GM12801 (cell line): ENCODE results near the gene CALU.

Source experiments
- TF ChIP-seq, protein P1 (sequence below): IDR thresholded peaks from one replicate; pipeline ENCODE4 v1.5.1; 2011; ENCODE audit warnings: control low read depth; ENCODE audit not compliant: insufficient read length; ENCODE audit errors: extremely low read depth

Gene CALU

DNA sequence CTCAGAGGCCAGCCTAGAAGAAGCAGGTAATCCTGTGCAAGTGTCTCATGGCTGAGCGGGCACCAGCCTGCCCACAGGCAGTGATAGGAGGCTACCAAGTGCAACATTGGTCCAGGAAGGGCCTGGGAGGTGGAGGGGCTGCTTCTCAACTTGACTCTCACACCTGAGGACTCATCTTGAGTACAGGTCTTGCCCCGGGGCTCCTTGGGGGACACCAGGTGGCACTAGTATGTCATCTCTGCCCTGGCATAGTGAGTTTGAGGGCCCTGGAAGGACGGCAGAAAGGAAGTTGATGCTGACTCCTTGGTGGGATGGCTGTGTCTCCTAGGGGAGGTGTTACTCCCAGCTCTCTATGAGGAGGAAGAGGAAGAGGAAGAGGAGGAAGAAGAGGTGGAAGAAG is 54.9 kb downstream of the CALU start:
- TF ChIP-seq, protein P1, sequence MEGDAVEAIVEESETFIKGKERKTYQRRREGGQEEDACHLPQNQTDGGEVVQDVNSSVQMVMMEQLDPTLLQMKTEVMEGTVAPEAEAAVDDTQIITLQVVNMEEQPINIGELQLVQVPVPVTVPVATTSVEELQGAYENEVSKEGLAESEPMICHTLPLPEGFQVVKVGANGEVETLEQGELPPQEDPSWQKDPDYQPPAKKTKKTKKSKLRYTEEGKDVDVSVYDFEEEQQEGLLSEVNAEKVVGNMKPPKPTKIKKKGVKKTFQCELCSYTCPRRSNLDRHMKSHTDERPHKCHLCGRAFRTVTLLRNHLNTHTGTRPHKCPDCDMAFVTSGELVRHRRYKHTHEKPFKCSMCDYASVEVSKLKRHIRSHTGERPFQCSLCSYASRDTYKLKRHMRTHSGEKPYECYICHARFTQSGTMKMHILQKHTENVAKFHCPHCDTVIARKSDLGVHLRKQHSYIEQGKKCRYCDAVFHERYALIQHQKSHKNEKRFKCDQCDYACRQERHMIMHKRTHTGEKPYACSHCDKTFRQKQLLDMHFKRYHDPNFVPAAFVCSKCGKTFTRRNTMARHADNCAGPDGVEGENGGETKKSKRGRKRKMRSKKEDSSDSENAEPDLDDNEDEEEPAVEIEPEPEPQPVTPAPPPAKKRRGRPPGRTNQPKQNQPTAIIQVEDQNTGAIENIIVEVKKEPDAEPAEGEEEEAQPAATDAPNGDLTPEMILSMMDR = no peak

DNA sequence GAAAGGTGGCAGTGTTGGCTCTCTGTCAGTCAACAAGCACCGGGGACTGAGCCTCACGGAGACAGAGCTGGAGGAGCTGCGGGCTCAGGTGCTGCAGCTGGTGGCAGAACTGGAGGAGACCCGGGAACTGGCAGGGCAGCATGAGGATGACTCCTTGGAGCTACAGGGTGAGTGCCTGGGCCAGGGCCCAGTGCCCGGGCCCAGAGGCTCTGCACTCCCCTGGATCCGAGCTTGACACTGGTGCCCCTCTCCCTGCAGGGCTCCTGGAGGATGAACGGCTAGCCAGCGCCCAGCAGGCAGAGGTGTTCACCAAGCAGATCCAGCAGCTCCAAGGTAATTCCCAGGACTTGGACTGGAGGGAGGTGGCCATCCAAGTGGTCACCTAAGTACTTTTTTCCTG is 55.3 kb downstream of the CALU start:
- TF ChIP-seq, protein P1 = no peak

DNA sequence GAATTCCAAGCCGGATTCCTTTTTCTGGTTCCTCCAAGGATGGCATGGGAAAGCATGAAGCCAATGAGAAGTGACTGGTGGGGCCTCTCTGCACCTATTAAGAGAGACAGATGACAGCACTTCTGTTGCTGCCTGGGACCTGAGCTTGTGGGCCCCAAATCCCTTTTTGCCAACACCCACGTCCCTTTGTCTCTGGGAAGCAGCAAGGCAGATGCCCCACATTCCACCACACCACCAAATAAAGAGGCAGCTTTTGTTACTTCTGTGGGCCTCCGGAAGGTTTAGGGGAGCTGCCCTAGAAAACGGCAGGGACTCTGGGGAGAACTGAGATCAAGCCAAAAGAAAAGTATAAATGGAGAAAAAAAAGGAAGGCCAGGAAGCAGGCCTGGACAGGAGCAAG is 56.0 kb downstream of the CALU start:
- TF ChIP-seq, protein P1 = no peak

DNA sequence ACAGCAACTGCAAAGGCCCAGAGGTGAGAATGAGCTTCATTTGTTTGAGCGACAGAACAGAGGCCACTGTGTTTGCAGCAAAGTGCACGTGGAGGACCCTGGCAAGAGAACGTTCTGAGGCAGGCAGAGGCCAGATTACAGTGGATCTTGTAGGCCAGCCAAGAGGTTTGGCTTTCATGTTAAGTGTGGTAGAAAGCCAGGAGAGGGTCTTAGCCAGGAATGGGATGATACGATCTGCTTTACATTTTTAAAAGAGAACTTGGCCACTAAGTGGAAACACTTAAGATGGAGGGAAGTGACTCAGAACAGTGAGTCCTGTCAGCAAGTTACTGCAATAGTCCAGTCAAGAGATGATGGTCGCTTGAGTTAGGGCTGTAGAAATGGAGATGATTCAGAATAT is 57.2 kb downstream of the CALU start:
- TF ChIP-seq, protein P1 = no peak

DNA sequence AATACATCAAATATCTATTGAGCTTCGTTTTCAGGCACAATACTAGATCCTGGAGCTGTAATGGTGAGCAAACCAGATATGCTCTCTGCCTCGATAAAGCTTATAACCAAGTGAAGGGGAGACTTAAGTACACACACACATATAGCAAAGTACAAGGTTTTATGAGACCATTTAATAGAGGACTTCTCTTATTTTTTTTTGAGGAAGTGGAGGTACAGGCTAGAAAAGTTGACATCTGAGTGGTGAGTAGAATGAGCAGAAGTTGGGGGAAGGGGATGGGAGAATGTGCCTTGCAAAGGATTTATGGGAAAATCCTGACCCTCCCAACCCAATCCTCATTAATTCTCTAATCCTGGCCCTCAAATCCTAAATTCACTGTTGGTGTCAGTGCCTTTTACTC is 60.3 kb downstream of the CALU start:
- TF ChIP-seq, protein P1 = no peak

DNA sequence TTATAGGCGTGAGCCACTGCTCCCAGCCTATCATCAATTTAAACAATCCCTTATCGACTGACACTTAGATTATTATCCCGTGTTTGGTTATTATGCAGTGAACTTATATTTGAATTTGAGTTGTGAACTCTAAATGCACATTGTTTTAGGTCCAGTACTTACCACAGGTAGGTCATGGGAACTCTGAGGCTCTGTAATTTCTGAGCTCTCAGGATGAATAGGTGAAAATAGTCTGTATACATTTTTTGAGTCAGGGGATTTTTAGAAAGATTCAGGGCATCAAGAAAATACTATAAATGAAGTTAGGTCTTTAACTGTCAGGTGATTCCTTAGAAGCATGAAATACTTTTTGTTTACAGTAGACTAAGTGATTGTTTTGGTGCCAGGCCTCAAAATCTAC is 61.4 kb downstream of the CALU start:
- TF ChIP-seq, protein P1 = no peak

DNA sequence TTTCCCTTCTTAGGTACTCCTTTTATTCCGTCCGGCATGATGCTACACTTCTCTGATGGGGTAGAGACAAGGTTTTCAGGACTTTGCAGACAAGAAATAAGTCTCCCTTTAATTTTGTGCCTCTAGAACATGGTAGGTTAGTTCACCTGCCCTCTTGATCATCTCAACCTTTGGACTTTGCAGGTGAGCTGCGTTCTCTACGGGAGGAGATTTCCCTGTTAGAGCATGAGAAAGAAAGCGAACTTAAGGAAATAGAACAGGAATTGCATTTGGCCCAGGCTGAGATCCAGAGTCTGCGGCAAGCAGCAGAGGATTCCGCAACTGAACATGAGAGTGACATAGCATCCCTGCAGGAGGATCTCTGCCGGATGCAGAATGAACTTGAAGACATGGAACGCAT is 61.8 kb downstream of the CALU start:
- TF ChIP-seq, protein P1 = no peak

DNA sequence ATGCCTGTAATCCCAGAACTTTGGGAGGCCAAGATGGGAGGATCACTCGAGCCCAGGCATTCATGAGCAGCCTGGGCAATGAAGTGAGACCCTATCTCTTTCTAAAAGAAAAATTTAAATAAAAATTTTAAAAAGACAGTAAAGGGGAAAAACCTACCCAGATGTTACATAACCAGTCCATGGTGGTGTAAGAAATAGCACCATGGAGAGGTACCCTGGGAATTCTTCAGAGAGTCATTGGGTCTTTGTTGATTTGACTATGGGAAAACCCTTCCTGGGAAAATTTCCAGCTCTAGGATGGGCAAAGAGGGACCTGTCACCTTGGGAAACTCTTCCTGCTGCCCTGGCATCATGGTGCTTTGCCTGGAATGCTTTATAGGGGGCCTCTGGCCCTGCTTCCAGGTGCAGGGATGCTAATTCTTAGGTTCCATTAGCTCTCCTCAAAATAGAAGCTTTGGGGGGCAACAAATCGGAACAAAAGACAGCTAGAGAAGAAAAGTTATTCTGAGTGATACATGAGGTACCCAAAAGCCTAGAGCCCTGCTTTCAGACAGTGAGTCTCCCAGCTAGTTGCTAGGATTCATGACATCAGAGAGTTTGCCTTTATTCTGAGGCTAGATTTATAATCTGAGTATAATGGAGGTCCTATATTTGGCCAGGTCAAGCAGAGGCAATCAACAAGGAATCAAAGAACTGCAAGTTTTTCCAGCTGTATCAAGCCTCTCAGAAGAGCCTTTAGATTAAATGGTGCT is 62.7 kb downstream of the CALU start:
- TF ChIP-seq, protein P1 = no peak
